ENCODE measurements around the gene CCDC32.
A peak's percentile ranks its signal among the peaks of the same experiment; 100 is the strongest.

CCDC32 gene

GRCh38 chr15:40512440-40512839 is 52.4 kb downstream of the CCDC32 start:
- no peak for DNase-seq (ENCODE audit: low read depth in 2 of 2)

- no peak for DNase-seq (ENCODE audit: low read depth in 2 of 2)
Measured at GRCh38 chr15:40511472-40512133, 53.2 kb downstream of the CCDC32 start.

- DNase-seq (ENCODE audit: low read depth in 2 of 2): no peak
Measured at GRCh38 chr15:40511093-40511471, 53.8 kb downstream of the CCDC32 start.

GRCh38 chr15:40510201-40510600 is 54.6 kb downstream of the CCDC32 start:
- DNase-seq (ENCODE audit: low read depth in 2 of 2): no peak

- no peak for DNase-seq (ENCODE audit: low read depth in 2 of 2)
Measured at GRCh38 chr15:40508216-40508615, 56.6 kb downstream of the CCDC32 start.

- DNase-seq (ENCODE audit: low read depth in 2 of 2): peak; percentile 51 to 60
Measured at GRCh38 chr15:40506964-40507571, 57.8 kb downstream of the CCDC32 start.

Measured in stimulated activated CD4-positive, alpha-beta T cell treated with anti-CD3 and anti-CD28 coated beads, Interleukin-1b, Interleukin-23, amount 100 ng/mL, for 4 hours (primary cell).